PC-3 (cell line): ENCODE results near the gene ENOX2.

ENCODE experiments used
- CTCF ChIP-seq: fragments of 300-600 bp; sonication (generic); conservative IDR thresholded peaks from 2 replicates; pipeline ENCODE4 v1.5.1; 2017; ENCODE audit warnings: antibody characterized with exemption, low read depth, mild to moderate bottlenecking, low read length
- EZH2phosphoT487 ChIP-seq: fragments of 300-600 bp; sonication (generic); IDR thresholded peaks from 2 replicates; pipeline ENCODE4 v1.6.1; 2018; ENCODE audit warnings: mild to moderate bottlenecking, antibody characterized with exemption, low read length, borderline replicate concordance

GRCh38 chrX:130841776-130842175 lies 61.2 kb downstream of the ENOX2 start:
- no peak for TF ChIP-seq EZH2phosphoT487
- no peak for TF ChIP-seq CTCF
